Measurements from ENCODE around the gene HOXA7.

The HOXA7 gene

DNA sequence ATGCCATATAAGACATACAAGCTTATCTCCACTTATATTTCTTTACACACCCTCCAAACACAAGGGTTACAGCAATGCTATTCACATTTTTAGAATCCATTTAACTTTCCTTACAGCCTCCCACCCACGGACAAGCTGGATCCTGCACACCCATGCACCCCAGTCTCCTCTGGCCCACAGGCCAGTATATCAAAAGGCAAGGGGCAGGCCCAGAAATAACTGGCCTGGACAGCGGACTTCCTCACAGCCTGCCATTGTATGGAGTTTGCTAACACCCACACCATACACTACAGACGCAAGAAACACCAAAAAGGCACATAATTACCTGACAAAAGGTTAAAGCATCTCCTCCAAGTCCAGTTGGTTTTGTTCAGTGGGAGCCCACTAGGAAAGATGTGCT is 37.9 kb downstream of the HOXA7 start:
- no peak for DNase-seq (ENCODE audit: low read depth in 2 of 2)

- DNase-seq (ENCODE audit: low read depth in 2 of 2), result no peak
Observed at GRCh38 chr7:27117887-27118491, 38.5 kb downstream of the HOXA7 start.

DNA sequence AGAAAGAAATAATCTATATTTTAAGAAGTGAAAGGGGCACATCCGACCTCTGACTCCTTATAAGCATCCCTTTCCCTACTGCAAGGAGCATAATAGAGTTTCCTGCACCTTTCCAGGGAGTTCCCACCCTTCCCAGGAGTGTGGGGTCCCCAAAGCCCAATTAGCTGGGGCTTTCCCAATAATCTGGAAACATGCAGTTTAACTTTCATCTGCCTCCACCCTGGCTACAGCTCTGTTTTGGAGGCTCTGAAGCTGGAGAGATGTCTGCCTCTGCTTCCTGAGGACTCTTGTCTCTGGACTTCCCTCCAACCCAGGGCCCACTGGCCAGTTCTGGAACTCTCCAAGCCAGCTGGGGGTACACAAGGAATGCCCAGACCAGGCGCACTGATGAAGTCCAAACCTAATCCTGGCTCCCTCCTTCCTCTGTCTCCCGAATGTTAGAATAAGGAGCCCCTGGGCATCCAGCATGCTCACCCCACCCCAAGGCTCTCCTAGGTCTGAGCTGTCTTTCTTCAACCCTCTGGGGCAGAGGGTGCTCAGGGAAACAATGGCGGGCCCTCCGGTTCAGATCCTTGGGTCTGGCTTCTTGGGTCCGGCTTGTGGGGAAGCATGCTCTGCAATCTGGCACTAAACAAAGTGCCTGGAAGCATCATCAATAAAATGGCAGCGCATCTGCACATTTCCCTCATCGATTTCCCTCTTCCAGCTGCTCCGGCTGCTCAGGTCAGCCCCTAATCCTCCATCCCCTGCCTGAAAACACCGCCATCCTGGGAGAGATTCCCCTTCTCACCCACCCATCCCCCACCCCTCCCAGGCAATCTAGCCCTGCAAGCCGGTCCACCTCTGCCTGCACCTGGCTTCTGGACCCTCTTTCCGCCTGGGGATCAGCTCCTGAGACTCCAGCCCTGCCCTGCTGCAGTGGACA is 39.3 kb downstream of the HOXA7 start:
- DNase-seq (ENCODE audit: low read depth in 2 of 2), result no peak

- no peak for DNase-seq (ENCODE audit: low read depth in 2 of 2)
Observed at GRCh38 chr7:27116031-27116961, 40.2 kb downstream of the HOXA7 start.

GRCh38 chr7:27115221-27116026 is 41.1 kb downstream of the HOXA7 start:
- DNase-seq (ENCODE audit: low read depth in 2 of 2), result no peak

DNA sequence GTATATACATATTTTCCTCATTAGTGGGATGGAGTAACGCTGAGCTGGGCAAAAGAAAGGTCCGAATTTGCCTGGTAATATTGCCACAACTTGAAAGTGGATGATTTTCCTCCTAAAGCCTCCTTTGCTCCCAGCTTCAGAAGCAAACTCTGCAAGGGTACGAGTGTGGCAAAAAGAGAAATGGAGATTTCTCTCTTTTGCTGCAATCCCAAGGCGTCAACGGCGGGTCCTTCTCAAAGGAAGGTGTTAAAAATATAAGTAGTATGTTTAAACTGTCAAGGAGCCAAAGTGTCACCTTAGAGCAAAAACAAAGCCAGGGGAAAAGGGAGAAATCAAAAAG is 41.6 kb downstream of the HOXA7 start:
- DNase-seq (ENCODE audit: low read depth in 2 of 2), result no peak

DNA sequence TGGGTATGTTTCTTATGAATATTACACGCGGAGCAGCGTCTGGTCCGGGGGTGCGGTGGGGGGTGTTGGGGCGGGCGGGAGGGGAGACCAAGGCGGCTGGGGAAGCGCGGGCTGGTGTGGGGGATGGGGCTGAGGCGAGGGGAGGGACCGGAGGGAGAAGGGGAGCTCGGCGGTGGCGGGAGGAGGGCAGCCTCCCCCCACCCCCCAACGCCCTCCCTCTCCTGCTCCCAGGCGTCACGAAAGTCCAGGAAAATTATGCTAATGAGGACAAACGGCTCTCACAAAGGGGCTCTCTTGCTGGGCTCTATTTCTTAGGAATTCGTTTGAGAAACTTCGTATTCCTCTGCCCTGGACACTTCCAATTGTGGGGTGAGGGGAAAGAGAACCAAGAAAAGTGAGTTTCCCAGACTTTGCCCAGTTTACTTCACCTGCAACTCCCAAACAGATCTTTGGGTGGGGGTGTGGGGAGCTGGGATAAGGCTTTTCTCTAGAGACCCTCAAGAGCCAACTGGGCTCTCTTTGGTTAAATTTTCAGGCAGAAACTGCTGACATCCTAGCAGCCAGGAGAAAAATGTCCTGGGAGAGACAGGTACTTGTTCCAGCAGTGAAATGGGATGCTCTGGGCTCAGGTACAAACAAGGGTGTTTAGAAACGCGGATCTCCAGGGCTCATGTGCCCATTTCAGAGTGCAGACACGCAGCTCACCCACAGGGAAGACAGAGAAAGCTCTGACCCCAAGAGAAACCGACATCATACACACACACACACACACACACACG is 42.3 kb downstream of the HOXA7 start:
- DNase-seq (ENCODE audit: low read depth in 2 of 2), result no peak

GRCh38 chr7:27112955-27113949 is 43.2 kb downstream of the HOXA7 start:
- no peak for DNase-seq (ENCODE audit: low read depth in 2 of 2)

DNA sequence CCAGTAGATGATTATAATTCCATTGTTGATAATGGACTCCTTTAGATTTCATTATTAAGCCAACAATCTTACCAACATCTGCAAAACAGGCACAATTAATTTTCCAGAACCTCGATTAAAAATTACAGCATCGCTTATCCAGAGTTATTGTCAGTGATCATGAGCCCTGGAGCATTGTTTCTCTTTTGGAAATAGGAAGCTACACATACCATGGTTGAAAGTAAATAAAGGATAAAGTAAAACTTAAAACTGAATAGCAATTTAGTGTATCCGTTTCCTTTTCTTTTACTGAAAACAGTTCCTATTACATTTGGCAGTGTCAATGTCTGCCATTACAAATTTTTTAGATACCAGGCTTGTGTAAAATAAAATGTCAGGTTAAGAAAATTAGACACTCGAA is 44.1 kb downstream of the HOXA7 start:
- DNase-seq (ENCODE audit: low read depth in 2 of 2), result no peak

GRCh38 chr7:27111751-27112277 is 44.7 kb downstream of the HOXA7 start:
- no peak for DNase-seq (ENCODE audit: low read depth in 2 of 2)

DNA sequence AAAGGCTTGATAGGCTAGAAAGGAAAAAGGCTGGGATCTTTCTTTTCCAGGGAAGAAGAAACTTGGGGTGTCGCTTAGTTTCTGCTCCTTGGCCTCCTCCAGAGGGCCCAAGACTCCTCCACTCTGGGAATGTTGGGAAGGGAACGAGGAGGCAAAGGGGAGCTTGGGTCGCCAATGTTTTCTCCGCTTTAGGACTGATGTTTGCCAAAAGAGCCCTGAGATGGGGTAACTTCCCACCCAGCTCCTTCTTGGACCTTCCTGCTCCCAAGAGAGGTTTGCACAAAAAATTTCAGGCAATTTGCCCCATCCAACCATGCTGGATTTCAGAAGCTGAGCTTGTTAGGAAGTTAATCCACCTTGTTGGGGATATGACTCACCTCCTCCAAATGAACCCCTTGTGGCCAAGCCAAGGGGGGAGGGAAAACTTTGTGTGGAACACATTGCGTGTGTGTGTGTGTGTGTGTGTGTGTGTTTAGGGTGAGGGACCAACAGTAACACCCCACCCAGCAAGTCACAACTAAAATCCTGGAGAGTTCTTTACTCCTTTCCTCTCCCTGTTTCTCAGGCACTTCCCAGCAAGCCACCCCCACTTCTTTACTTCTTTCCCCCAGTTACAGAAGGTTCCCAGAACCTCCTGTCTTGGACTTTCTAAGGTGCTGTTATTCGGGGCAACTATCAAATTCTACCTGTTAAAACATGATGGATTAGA is 45.3 kb downstream of the HOXA7 start:
- no peak for DNase-seq (ENCODE audit: low read depth in 2 of 2)

DNA sequence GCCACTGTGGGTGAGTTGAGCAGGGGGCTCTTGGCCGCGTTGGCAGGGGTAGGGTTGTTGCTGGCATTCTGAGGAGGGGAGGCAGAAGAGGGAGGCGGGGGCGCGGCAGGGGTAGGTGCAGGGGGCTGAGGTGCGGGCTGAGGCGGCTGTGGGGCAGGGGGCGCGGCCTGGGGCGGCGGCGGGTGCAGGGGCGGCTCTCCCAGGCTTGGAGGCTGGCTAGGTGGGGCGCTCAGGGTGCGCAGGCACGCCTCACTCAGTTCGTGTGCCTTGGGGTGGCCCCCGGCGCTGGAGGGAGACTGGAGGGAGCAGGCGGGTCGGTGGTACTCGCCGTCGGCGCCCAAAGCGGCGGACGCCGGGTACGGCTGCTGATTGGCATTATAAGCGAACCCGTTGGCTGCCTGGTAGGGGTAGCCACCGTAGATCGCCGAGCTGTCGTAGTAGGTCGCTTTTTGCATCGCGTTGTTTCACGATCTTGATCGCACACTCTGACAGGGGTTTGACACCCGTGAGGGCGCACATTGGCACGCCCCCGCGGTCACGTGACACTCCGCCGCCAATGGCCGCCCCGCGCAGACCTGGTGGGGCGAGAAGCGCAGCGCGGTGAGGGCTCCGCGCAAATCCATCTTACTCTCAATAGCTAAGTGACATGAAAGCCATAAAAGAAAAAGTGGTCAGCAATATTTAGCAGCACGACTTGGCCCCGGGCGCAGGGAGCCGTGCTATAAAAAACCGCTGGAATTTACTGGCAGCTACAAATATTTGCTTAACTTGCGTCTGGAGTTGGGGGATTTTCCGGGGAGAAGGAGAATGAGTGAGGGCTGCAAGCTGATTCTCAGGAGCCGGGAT is 46.1 kb downstream of the HOXA7 start:
- no peak for DNase-seq (ENCODE audit: low read depth in 2 of 2)

GRCh38 chr7:27109466-27110185 is 46.8 kb downstream of the HOXA7 start:
- DNase-seq (ENCODE audit: low read depth in 2 of 2), result no peak

DNA sequence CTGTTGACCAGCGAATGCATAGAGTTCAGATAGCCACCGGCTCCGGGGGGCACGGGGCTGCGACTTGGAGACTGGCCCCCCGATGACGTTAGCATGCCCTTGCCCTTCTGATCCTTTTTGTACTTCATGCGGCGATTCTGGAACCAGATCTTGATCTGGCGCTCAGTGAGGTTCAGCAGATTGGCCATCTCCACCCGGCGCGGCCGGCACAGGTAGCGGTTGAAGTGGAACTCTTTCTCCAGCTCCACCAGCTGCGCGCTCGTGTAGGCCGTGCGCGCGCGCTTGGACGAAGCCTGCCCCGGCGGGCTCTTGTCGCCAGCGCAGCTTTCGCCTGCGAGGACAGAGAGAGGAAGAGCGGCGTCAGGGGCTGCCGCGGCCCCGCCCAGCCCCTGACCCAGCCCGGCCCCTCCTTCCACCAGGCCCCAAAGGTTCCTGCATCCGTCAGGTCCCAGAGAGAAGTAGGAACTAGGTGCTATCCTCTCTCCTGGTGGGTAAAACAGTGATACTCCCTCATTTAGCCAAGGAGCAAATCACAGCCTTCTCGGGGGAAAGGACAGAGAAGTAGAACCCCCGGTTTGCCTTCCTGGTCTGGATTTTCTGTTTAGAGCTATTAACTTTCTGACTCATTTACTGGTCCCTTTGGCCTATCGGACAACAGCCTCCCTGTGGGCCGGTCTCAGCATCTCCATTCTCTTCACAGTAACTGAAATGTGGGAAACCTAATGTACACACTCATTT is 47.9 kb downstream of the HOXA7 start:
- no peak for DNase-seq (ENCODE audit: low read depth in 2 of 2)

- DNase-seq (ENCODE audit: low read depth in 2 of 2), result no peak
Observed at GRCh38 chr7:27107391-27108381, 48.8 kb downstream of the HOXA7 start.
